AG04450 (cell line): ENCODE measurements around the gene AEBP1. TPM values are rescaled to one million over a fixed set of nuclear protein-coding genes. Genes with fewer than 3 reads are reported as not detected.

Source experiments
- CTCF ChIA-PET: fragments of 300-600, 350-600 bp; formaldehyde crosslinking; extraction: SDS; loops from one replicate; lab custom pipeline; 2022; ENCODE audit warnings: antibody characterized with exemption, inconsistent platforms; lab: Charles Lee
- POLR2A ChIA-PET: fragments of 350-600 bp; formaldehyde crosslinking; extraction: SDS; loops from one replicate; lab custom pipeline; 2021; ENCODE audit warnings: antibody characterized with exemption, inconsistent platforms; lab: Yijun Ruan, JAX
- DNase-seq: peaks from one replicate; pipeline ENCODE4 v3.0.0-alpha.2; 2011; ENCODE audit warnings: low read depth, low spot score
- H3K27ac ChIP-seq: one replicate; pipeline ENCODE4 v1.5.1; 2012; ENCODE audit warnings: low read depth, low read length, control low read depth
- H3K27me3 ChIP-seq: one replicate; pipeline ENCODE4 v1.6.0; 2012; ENCODE audit warnings: low read length; ENCODE audit not compliant: control insufficient read depth, insufficient read depth
- H3K4me3 ChIP-seq: 2 replicates; pipeline ENCODE4 v1.5.1; 2011; ENCODE audit warnings: mild to moderate bottlenecking, low read depth, low read length, control low read depth
- H3K9me3 ChIP-seq: 2 replicates; pipeline ENCODE4 v1.5.1; 2012; ENCODE audit warnings: low read length; ENCODE audit not compliant: control insufficient read depth, insufficient read depth
- CTCF ChIP-seq: IDR thresholded peaks from 2 replicates; pipeline ENCODE4 v1.5.1; 2011; ENCODE audit warnings: low read depth, low read length, control low read depth, inconsistent platforms
- polyA plus RNA-seq: library from polyadenylated mRNA; depleted of rRNA; stranded (reverse); fragments of >200 nt; gene quantifications from 2 replicates; pipeline ENCODE4 v1.2.3, GENCODE V29; 2011

The AEBP1 gene
- polyA plus RNA-seq, 1 experiment: 18.5 TPM

GRCh38 chr7:44061645-44062179, 42.4 kb upstream of the AEBP1 start:
- no peak overlapping the region for H3K4me3 ChIP-seq
- no peak for DNase-seq
- no peak for TF ChIP-seq CTCF
- ChIA-PET POLR2A (no interaction called here), CTCF (no interaction called here)
- no peaks in the 10 kb centered on the region for H3K9me3 ChIP-seq
- H3K27ac ChIP-seq: no peak overlapping the region
- H3K27me3 ChIP-seq: peaks cover 8% of the 10 kb centered on the region

- Histone ChIP-seq H3K4me3 (no peak overlapping the region), H3K27ac (no peak overlapping the region), H3K9me3 (no peaks in the 10 kb centered on the region), H3K27me3 (peaks cover 8% of the 10 kb centered on the region)
- no peak for TF ChIP-seq CTCF
- CTCF ChIA-PET: no interaction called here
- no peak for DNase-seq
- POLR2A ChIA-PET: no interaction called here
Observed at GRCh38 chr7:44062180-44062902, 41.8 kb upstream of the AEBP1 start.

GRCh38 chr7:44062903-44063295, 41.2 kb upstream of the AEBP1 start:
- no peak overlapping the region for H3K4me3 ChIP-seq
- H3K27ac ChIP-seq: no peak overlapping the region
- ChIA-PET CTCF (no interaction called here), POLR2A (no interaction called here)
- TF ChIP-seq CTCF: no peak
- no peaks in the 10 kb centered on the region for H3K9me3 ChIP-seq
- DNase-seq: no peak
- H3K27me3 ChIP-seq: peaks cover 8% of the 10 kb centered on the region

- no peak for TF ChIP-seq CTCF
- Histone ChIP-seq H3K4me3 (no peak overlapping the region), H3K9me3 (no peaks in the 10 kb centered on the region), H3K27me3 (peaks cover 8% of the 10 kb centered on the region), H3K27ac (no peak overlapping the region)
- ChIA-PET POLR2A (no interaction called here), CTCF (no interaction called here)
- DNase-seq: no peak
Observed at GRCh38 chr7:44063547-44063893, 40.6 kb upstream of the AEBP1 start.

GRCh38 chr7:44063894-44064651, 40.1 kb upstream of the AEBP1 start:
- Histone ChIP-seq H3K27ac (no peak overlapping the region), H3K4me3 (no peak overlapping the region), H3K27me3 (peaks cover 8% of the 10 kb centered on the region), H3K9me3 (no peaks in the 10 kb centered on the region)
- no peak for DNase-seq
- CTCF ChIA-PET: no interaction called here
- no peak for TF ChIP-seq CTCF
- POLR2A ChIA-PET: no interaction called here
